ENCODE results near the gene USP10.

Gene USP10

GRCh38 chr16:84656649-84657048 is 43.2 kb upstream of the USP10 start:
- DNase-seq: no peak
- no peak overlapping the region for H3K27ac ChIP-seq
- H3K4me3 ChIP-seq (ENCODE audit: low read depth, low read length): no peak overlapping the region
- H3K9me3 ChIP-seq (ENCODE audit: severe bottlenecking): no peaks in the 10 kb centered on the region
- no peaks in the 10 kb centered on the region for H3K36me3 ChIP-seq
- no peak for TF ChIP-seq CTCF (IDR thresholded peaks at IDR 0.05; ENCODE audit: low read depth, low read length)
- no peaks in the 10 kb centered on the region for H3K27me3 ChIP-seq (ENCODE audit: insufficient read depth, low read depth, severe bottlenecking)

DNA sequence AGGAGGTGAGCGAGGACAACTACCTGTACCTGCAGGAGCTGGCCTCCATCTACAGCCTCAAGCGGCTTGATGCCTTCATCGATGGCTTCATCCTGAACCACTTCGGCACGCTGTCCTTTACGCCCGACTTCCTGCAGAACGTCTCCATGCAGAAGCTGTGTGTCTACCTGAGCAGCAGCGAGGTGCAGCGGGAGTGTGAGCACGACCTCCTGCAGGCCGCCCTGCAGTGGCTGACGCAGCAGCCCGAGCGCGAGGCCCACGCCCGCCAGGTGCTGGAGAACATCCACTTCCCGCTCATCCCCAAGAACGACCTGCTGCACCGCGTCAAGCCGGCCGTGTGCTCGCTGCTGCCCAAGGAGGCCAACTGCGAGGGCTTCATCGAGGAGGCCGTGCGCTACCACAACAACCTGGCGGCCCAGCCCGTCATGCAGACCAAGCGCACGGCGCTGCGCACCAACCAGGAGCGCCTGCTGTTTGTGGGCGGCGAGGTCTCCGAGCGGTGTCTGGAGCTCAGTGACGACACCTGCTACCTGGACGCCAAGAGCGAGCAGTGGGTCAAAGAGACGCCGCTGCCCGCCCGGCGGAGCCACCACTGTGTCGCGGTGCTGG is 42.5 kb upstream of the USP10 start:
- Histone ChIP-seq H3K27ac (no peak overlapping the region), H3K4me3 (ENCODE audit: low read depth, low read length) (no peak overlapping the region), H3K36me3 (no peaks in the 10 kb centered on the region), H3K9me3 (ENCODE audit: severe bottlenecking) (no peaks in the 10 kb centered on the region), H3K27me3 (ENCODE audit: insufficient read depth, low read depth, severe bottlenecking) (no peaks in the 10 kb centered on the region)
- no peak for TF ChIP-seq CTCF (IDR thresholded peaks at IDR 0.05; ENCODE audit: low read depth, low read length)
- DNase-seq: no peak

DNA sequence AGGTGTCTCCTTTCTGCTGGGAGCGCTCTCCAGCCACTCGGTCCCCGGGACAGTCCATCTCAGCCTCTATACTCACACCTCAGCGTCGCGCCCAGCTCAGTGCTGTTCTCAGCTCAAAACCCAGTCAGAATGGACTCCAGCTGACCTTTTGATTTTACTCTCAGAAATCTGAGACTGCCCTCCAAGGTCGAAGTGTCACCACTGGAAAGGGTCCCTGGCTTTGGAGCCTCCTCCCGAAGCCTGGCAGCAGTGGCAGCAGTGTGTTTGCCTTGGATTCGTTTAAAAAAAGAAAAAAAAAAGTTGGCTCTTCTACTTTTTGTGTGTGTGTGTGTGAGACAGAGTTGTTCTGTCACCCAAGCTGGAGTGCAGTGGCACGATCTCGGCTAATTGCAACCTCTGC is 41.1 kb upstream of the USP10 start:
- no peaks in the 10 kb centered on the region for H3K27me3 ChIP-seq (ENCODE audit: insufficient read depth, low read depth, severe bottlenecking)
- TF ChIP-seq CTCF (IDR thresholded peaks at IDR 0.05; ENCODE audit: low read depth, low read length): no peak
- no peak overlapping the region for H3K27ac ChIP-seq
- H3K4me3 ChIP-seq (ENCODE audit: low read depth, low read length): no peak overlapping the region
- no peak for DNase-seq
- no peaks in the 10 kb centered on the region for H3K9me3 ChIP-seq (ENCODE audit: severe bottlenecking)
- H3K36me3 ChIP-seq: no peaks in the 10 kb centered on the region

GRCh38 chr16:84659656-84660300 is 40.0 kb upstream of the USP10 start:
- H3K36me3 ChIP-seq: no peaks in the 10 kb centered on the region
- no peak overlapping the region for H3K4me3 ChIP-seq (ENCODE audit: low read depth, low read length)
- no peak overlapping the region for H3K27ac ChIP-seq
- no peaks in the 10 kb centered on the region for H3K9me3 ChIP-seq (ENCODE audit: severe bottlenecking)
- no peak for DNase-seq
- H3K27me3 ChIP-seq (ENCODE audit: insufficient read depth, low read depth, severe bottlenecking): no peaks in the 10 kb centered on the region
- no peak for TF ChIP-seq CTCF (IDR thresholded peaks at IDR 0.05; ENCODE audit: low read depth, low read length)

DNA sequence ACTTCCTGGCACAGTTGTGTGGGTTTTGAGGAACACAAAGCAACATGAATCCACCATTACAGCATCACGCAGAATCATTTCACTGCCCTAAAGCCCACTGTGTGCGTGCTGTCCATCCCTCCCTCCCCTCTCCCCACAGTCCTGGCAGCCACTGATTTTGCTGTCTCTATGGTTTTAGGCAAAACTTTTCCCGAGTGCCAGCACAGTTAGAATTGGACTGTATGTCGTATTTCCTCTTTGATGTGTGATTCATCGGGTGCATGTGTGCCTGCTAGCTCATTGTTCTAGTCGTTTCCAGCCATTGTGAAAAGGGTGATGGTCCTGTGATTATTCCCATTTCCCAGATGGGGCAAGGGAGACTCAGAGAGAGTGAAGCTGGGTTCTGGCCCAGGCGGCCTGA is 38.8 kb upstream of the USP10 start:
- Histone ChIP-seq H3K27me3 (ENCODE audit: insufficient read depth, low read depth, severe bottlenecking) (no peaks in the 10 kb centered on the region), H3K27ac (no peak overlapping the region), H3K4me3 (ENCODE audit: low read depth, low read length) (no peak overlapping the region), H3K9me3 (ENCODE audit: severe bottlenecking) (no peaks in the 10 kb centered on the region), H3K36me3 (no peaks in the 10 kb centered on the region)
- TF ChIP-seq CTCF (IDR thresholded peaks at IDR 0.05; ENCODE audit: low read depth, low read length): no peak
- DNase-seq: no peak

All from WERI-Rb-1 (cell line).